ENCODE measurements around the gene EPHA2. TPM values are rescaled to one million over a fixed set of nuclear protein-coding genes. Genes with fewer than 3 reads are reported as not detected.

EPHA2 gene
- polyA plus RNA-seq, 1 of the 3 experiments (the other 2 are of a cell fraction), result 126 TPM

GRCh38 chr1:16145662-16146278, 10.1 kb downstream of the EPHA2 start:
- peak overlapping the region; percentile 30 to 60; a peak in 3 of 4 replicates for H3K4me3 ChIP-seq (ENCODE audit: low read depth in 2 of 2, low read length in 1 of 2)
- no peak for TF ChIP-seq CHD2 (IDR thresholded peaks at IDR 0.05; ENCODE audit: low read length, partially characterized antibody)
- peak; percentile 94 for TF ChIP-seq FOSL2 (IDR thresholded peaks at IDR 0.05; ENCODE audit: borderline replicate concordance, low read depth)
- 0 out of 2 replicates have a peak, but pooled peaks have one; percentile 5 for TF ChIP-seq TAF1 (IDR thresholded peaks at IDR 0.05; ENCODE audit: borderline replicate concordance, low read depth, low read length)
- peak in 1 of 2 experiments; percentile 56; a peak in 1 of 4 replicates for TF ChIP-seq EP300 (IDR thresholded peaks at IDR 0.05; ENCODE audit: borderline replicate concordance in 1 of 2, low read depth in 1 of 2, low read length in 1 of 2)
- TF ChIP-seq ELF1 (IDR thresholded peaks at IDR 0.05), result no peak
- no peak for TF ChIP-seq YY1 (IDR thresholded peaks at IDR 0.05; ENCODE audit: low read depth)
- 0 out of 2 replicates have a peak, but pooled peaks have one; percentile 34 for TF ChIP-seq REST (IDR thresholded peaks at IDR 0.05; ENCODE audit: low read depth, low read length)
- no peak for TF ChIP-seq POLR2AphosphoS5 (IDR thresholded peaks at IDR 0.05; ENCODE audit: low read depth, low read length)
- no peak for TF ChIP-seq GATA2 (CRISPR knock-in tag; IDR thresholded peaks at IDR 0.05)
- TF ChIP-seq TCF12 (IDR thresholded peaks at IDR 0.05), result peak; percentile 56
- TF ChIP-seq, protein P1, sequence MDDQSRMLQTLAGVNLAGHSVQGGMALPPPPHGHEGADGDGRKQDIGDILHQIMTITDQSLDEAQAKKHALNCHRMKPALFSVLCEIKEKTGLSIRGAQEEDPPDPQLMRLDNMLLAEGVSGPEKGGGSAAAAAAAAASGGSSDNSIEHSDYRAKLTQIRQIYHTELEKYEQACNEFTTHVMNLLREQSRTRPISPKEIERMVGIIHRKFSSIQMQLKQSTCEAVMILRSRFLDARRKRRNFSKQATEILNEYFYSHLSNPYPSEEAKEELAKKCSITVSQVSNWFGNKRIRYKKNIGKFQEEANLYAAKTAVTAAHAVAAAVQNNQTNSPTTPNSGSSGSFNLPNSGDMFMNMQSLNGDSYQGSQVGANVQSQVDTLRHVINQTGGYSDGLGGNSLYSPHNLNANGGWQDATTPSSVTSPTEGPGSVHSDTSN (IDR thresholded peaks at IDR 0.05), result peak; percentile 32
- TF ChIP-seq GABPA (IDR thresholded peaks at IDR 0.05; ENCODE audit: low read depth), result no peak
- TF ChIP-seq, protein P2, sequence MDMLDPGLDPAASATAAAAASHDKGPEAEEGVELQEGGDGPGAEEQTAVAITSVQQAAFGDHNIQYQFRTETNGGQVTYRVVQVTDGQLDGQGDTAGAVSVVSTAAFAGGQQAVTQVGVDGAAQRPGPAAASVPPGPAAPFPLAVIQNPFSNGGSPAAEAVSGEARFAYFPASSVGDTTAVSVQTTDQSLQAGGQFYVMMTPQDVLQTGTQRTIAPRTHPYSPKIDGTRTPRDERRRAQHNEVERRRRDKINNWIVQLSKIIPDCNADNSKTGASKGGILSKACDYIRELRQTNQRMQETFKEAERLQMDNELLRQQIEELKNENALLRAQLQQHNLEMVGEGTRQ (IDR thresholded peaks at IDR 0.05; ENCODE audit: borderline replicate concordance, low read depth, low read length), result no peak
- no peak for TF ChIP-seq RAD21 (IDR thresholded peaks at IDR 0.05; ENCODE audit: low read length)
- TF ChIP-seq NFIC (IDR thresholded peaks at IDR 0.05; ENCODE audit: borderline replicate concordance), result no peak; the same call in none of the 2 replicates
- no peak for TF ChIP-seq NRF1 (IDR thresholded peaks at IDR 0.05; ENCODE audit: low read depth, low read length)
- no peak for TF ChIP-seq RFX5 (IDR thresholded peaks at IDR 0.05; ENCODE audit: low read length)
- TF ChIP-seq JUND (IDR thresholded peaks at IDR 0.05), result peak; percentile 90
- TF ChIP-seq, protein P3, sequence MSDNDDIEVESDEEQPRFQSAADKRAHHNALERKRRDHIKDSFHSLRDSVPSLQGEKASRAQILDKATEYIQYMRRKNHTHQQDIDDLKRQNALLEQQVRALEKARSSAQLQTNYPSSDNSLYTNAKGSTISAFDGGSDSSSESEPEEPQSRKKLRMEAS (IDR thresholded peaks at IDR 0.05; ENCODE audit: low read depth), result no peak; the same call in none of the 2 replicates
- 0 out of 2 replicates have a peak, but pooled peaks have one; percentile 24 for TF ChIP-seq TEAD4 (IDR thresholded peaks at IDR 0.05; ENCODE audit: borderline replicate concordance, insufficient read depth)
- no peak for TF ChIP-seq USF1 (IDR thresholded peaks at IDR 0.05; ENCODE audit: borderline replicate concordance, low read depth)
- TF ChIP-seq, protein P4, sequence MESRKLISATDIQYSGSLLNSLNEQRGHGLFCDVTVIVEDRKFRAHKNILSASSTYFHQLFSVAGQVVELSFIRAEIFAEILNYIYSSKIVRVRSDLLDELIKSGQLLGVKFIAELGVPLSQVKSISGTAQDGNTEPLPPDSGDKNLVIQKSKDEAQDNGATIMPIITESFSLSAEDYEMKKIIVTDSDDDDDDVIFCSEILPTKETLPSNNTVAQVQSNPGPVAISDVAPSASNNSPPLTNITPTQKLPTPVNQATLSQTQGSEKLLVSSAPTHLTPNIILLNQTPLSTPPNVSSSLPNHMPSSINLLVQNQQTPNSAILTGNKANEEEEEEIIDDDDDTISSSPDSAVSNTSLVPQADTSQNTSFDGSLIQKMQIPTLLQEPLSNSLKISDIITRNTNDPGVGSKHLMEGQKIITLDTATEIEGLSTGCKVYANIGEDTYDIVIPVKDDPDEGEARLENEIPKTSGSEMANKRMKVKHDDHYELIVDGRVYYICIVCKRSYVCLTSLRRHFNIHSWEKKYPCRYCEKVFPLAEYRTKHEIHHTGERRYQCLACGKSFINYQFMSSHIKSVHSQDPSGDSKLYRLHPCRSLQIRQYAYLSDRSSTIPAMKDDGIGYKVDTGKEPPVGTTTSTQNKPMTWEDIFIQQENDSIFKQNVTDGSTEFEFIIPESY (IDR thresholded peaks at IDR 0.05; ENCODE audit: borderline replicate concordance, low read depth), result no peak
- CTCF ChIA-PET, result interaction anchor here (1.3 to 4.0 kb wide), 2 partner anchors 10 to 26 kb away, joined by 6 to 14 read pairs; partner anchors contain the start of gene EPHA2
- H3K27me3 ChIP-seq (ENCODE audit: insufficient read depth), result no peaks in the 10 kb centered on the region
- H4K20me1 ChIP-seq (ENCODE audit: insufficient read depth), result peaks cover 9% of the 10 kb centered on the region
- H3K27ac ChIP-seq (ENCODE audit: low read depth in 2 of 2, low read length in 1 of 2), result peak overlapping the region; percentile 81 to 98
- peaks cover 39 to 46% of the 10 kb centered on the region in 2 experiments for H3K36me3 ChIP-seq (replicated peaks in 1 of 2; ENCODE audit: control insufficient read depth in 1 of 2, insufficient read depth in 2 of 2, low read length in 1 of 2)
- POLR2A ChIA-PET, result no interaction called here
- H3K9ac ChIP-seq, result peak overlapping the region; percentile 91
- no peaks in the 10 kb centered on the region for H3K9me3 ChIP-seq
- H3F3A ChIP-seq (replicated peaks; ENCODE audit: insufficient read depth), result peaks cover 51% of the 10 kb centered on the region
- H3K79me2 ChIP-seq (ENCODE audit: insufficient read depth), result peaks cover 92% of the 10 kb centered on the region
- WGBS (ENCODE audit: low lambda C conversion rate), result 3% methylated on average over 11 of the region's 26 CpGs
- peak overlapping the region; percentile 93 for H3K4me2 ChIP-seq
- H2AFZ ChIP-seq (ENCODE audit: low read depth), result no peak overlapping the region
- H3K4me1 ChIP-seq (ENCODE audit: control insufficient read depth in 1 of 2, insufficient read depth in 2 of 2, low read depth in 1 of 2, low read length in 1 of 2), result peaks cover 24 to 72% of the 10 kb centered on the region in 2 experiments
- H3K9me2 ChIP-seq, result no peaks in the 10 kb centered on the region
- no peak for DNase-seq
